OCI-LY1 (cell line): Measurements from ENCODE around the gene WDR31.

Experiments
- H2AFZ ChIP-seq: fragments of 200-600 bp; sonication (generic), shearing (Covaris generic); 2 replicates; pipeline ENCODE4 v1.6.0; 2014; ENCODE audit warnings: antibody characterized with exemption, mild to moderate bottlenecking, low read length
- H3F3A ChIP-seq: fragments of 200-600 bp; sonication (generic), shearing (Covaris generic); 2 replicates; pipeline ENCODE4 v1.6.0; 2014; ENCODE audit warnings: mild to moderate bottlenecking, antibody characterized with exemption, low read length, moderate library complexity; ENCODE audit not compliant: insufficient read depth
- H3K27ac ChIP-seq: fragments of 200-600 bp; sonication (generic); 2 replicates; pipeline ENCODE4 v1.5.1; 2014; ENCODE audit warnings: low read length, mixed run types, mild to moderate bottlenecking, low read depth; ENCODE audit not compliant: poor library complexity, severe bottlenecking
- H3K27me3 ChIP-seq: fragments of 200-600 bp; sonication (generic); 2 replicates; pipeline ENCODE4 v1.6.0; 2014; ENCODE audit warnings: antibody characterized with exemption, mild to moderate bottlenecking, low read length, moderate library complexity; ENCODE audit not compliant: insufficient read depth
- H3K36me3 ChIP-seq: fragments of 200-600 bp; sonication (generic); 2 replicates; pipeline ENCODE4 v1.6.1; 2014; ENCODE audit warnings: mild to moderate bottlenecking, antibody characterized with exemption, low read length, moderate library complexity, mixed read lengths; ENCODE audit not compliant: insufficient read depth
- H3K4me1 ChIP-seq: fragments of 200-600 bp; sonication (generic); 2 replicates; pipeline ENCODE4 v1.5.1; 2014; ENCODE audit warnings: mild to moderate bottlenecking, low read length, moderate library complexity; ENCODE audit not compliant: insufficient read depth, severe bottlenecking
- H3K4me2 ChIP-seq: fragments of 200-600 bp; sonication (generic), shearing (Covaris generic); 2 replicates; pipeline ENCODE4 v1.6.1; 2014; ENCODE audit warnings: low read length
- H3K4me3 ChIP-seq: fragments of 200-600 bp; sonication (generic); 2 replicates; pipeline ENCODE4 v1.5.1; 2014; ENCODE audit warnings: low read length, low read depth, mild to moderate bottlenecking, mixed read lengths; ENCODE audit not compliant: poor library complexity, severe bottlenecking
- H3K79me2 ChIP-seq: fragments of 200-600 bp; shearing (Covaris generic); 2 replicates; pipeline ENCODE4 v1.6.1; 2016; ENCODE audit warnings: mixed run types, low read length, mixed read lengths; ENCODE audit not compliant: insufficient read depth
- H3K9ac ChIP-seq: fragments of 200-600 bp; sonication (generic), shearing (Covaris generic); 2 replicates; pipeline ENCODE4 v1.6.1; 2014; ENCODE audit warnings: mild to moderate bottlenecking, low read length, mixed read lengths
- H3K9me2 ChIP-seq: fragments of 200-600 bp; sonication (generic), shearing (Covaris generic); 2 replicates; pipeline ENCODE4 v1.6.1; 2014; ENCODE audit warnings: low read depth, mild to moderate bottlenecking, low read length, mixed read lengths
- H3K9me3 ChIP-seq: fragments of 200-600 bp; shearing (Covaris generic); 2 replicates; pipeline ENCODE4 v1.6.1; 2014; ENCODE audit warnings: low read length, mixed read lengths
- H4K20me1 ChIP-seq: fragments of 200-600 bp; sonication (generic), shearing (Covaris generic); 2 replicates; pipeline ENCODE4 v1.6.0; 2016; ENCODE audit warnings: mild to moderate bottlenecking, low read length; ENCODE audit not compliant: insufficient read depth
- EZH2 ChIP-seq: fragments of 200-600 bp; sonication (generic), shearing (Covaris generic); IDR thresholded peaks from 2 replicates; pipeline ENCODE4 v1.8.0; 2017; ENCODE audit warnings: borderline replicate concordance, mixed run types, mild to moderate bottlenecking, antibody characterized with exemption, low read length, moderate library complexity, mixed read lengths
- TF ChIP-seq, protein P1 (sequence below): fragments of 200-600 bp; sonication (generic), shearing (Covaris generic); IDR thresholded peaks from 2 replicates; pipeline ENCODE4 v1.5.1; 2017; ENCODE audit warnings: mild to moderate bottlenecking, antibody characterized with exemption, low read length, moderate library complexity, mixed read lengths

Gene WDR31

DNA sequence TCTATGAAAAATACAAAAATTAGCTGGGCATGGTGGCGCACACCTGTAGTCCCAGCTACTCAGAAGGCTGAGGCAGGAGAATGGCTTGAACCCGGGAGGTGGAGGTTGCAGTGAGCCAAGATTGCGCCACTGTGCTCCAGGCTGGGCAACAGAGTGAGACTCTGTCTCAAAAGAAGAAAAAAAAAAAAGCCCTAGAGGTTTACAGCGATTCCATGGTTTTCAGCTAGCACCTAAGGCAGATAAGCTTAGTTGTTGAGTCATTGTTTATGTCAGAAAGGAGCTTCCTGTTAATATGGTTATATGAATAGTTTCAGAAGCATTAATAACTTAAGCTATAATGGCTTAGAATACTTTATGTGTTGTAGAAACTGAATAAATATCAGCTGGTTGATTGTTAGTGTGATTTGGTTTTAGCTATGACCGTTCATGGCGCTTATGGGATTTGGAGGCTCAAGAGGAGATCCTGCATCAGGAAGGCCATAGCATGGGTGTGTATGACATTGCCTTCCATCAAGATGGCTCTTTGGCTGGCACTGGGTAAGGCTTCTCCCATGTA is 49.9 kb downstream of the WDR31 start:
- Histone ChIP-seq H2AFZ (no peak overlapping the region), H3K36me3 (peaks cover 85% of the 10 kb centered on the region), H3K4me1 (no peaks in the 10 kb centered on the region), H3K27ac (no peak overlapping the region), H3K4me3 (no peak overlapping the region), H3F3A (no peaks in the 10 kb centered on the region; the same call in 1 of the 2 replicates), H3K9me3 (no peaks in the 10 kb centered on the region), H4K20me1 (no peaks in the 10 kb centered on the region), H3K9ac (no peak overlapping the region), H3K4me2 (no peak overlapping the region), H3K79me2 (no peaks in the 10 kb centered on the region), H3K9me2 (no peaks in the 10 kb centered on the region), H3K27me3 (no peaks in the 10 kb centered on the region)
- TF ChIP-seq EZH2: no peak
- TF ChIP-seq, protein P1, sequence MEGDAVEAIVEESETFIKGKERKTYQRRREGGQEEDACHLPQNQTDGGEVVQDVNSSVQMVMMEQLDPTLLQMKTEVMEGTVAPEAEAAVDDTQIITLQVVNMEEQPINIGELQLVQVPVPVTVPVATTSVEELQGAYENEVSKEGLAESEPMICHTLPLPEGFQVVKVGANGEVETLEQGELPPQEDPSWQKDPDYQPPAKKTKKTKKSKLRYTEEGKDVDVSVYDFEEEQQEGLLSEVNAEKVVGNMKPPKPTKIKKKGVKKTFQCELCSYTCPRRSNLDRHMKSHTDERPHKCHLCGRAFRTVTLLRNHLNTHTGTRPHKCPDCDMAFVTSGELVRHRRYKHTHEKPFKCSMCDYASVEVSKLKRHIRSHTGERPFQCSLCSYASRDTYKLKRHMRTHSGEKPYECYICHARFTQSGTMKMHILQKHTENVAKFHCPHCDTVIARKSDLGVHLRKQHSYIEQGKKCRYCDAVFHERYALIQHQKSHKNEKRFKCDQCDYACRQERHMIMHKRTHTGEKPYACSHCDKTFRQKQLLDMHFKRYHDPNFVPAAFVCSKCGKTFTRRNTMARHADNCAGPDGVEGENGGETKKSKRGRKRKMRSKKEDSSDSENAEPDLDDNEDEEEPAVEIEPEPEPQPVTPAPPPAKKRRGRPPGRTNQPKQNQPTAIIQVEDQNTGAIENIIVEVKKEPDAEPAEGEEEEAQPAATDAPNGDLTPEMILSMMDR: no peak

DNA sequence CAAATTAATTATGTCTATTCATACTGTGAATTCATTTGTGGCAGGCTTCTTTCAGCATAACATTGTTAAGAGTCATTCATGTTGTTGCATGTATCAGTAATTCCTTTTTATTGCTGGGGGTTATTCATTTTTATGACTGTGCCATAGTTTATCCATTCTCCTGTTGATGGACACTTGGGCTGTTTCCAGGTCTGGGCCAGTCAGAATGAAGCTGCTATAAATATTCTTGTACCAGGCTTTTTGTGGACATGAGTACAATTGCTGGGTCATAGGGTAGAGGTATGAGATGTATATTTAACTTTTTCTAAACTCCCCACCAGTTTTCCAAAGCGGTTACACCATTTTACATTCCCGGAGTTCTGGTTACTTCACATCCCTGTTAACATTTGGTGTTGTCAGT is 51.0 kb downstream of the WDR31 start:
- Histone ChIP-seq H3K27me3 (no peaks in the 10 kb centered on the region), H4K20me1 (no peaks in the 10 kb centered on the region), H3K36me3 (peaks cover 95% of the 10 kb centered on the region), H3K9me2 (no peaks in the 10 kb centered on the region), H3K79me2 (no peaks in the 10 kb centered on the region), H3F3A (no peaks in the 10 kb centered on the region; the same call in 1 of the 2 replicates), H2AFZ (no peak overlapping the region), H3K4me2 (no peak overlapping the region), H3K4me3 (no peak overlapping the region), H3K9me3 (no peaks in the 10 kb centered on the region), H3K27ac (no peak overlapping the region), H3K9ac (no peak overlapping the region), H3K4me1 (no peaks in the 10 kb centered on the region)
- TF ChIP-seq EZH2: no peak
- TF ChIP-seq, protein P1: no peak

DNA sequence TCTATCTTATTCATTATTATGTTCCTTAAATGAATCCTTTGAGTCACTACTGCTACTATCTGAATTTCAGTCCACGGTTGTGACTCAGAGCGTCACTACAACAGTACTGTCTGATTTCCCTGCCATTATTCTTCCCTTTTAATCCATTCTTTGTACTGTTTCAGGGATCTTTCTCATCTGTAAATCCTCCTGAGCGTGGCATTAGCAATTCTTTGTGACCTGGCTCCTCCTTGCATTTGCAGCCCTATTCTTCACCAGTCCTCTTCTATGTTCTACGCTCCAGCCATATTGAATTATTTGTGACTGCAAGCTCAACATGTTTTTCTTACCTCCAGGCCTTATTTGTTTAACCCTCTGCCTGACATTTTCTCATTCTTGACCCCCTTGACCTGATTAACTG is 58.7 kb downstream of the WDR31 start:
- no peaks in the 10 kb centered on the region for H3F3A ChIP-seq
- H3K9ac ChIP-seq: no peak overlapping the region
- TF ChIP-seq, protein P1: no peak
- TF ChIP-seq EZH2: no peak
- H3K4me3 ChIP-seq: no peak overlapping the region
- peaks cover 88% of the 10 kb centered on the region for H3K36me3 ChIP-seq
- no peak overlapping the region for H3K27ac ChIP-seq
- no peaks in the 10 kb centered on the region for H3K9me3 ChIP-seq
- H3K4me2 ChIP-seq: no peak overlapping the region
- H3K79me2 ChIP-seq: peaks cover 2% of the 10 kb centered on the region
- no peaks in the 10 kb centered on the region for H4K20me1 ChIP-seq
- H3K9me2 ChIP-seq: no peaks in the 10 kb centered on the region
- peaks cover 5% of the 10 kb centered on the region for H3K4me1 ChIP-seq
- H3K27me3 ChIP-seq: no peaks in the 10 kb centered on the region
- no peak overlapping the region for H2AFZ ChIP-seq
